Osteocyte (in vitro differentiated cells): ENCODE results near the gene EDEM1. TPM values are rescaled to one million over a fixed set of nuclear protein-coding genes. Genes with fewer than 3 reads are reported as not detected.

Source experiments
- DNase-seq: peaks from one replicate; pipeline ENCODE4 v3.0.0; 2021; ENCODE audit warnings: mixed read lengths; ENCODE audit not compliant: unreplicated experiment; ENCODE audit errors: extremely low spot score
- H3K27ac Mint-ChIP-seq: one replicate; pipeline ENCODE4 v1.8.0; 2021; ENCODE audit warnings: mild to moderate bottlenecking, mixed read lengths; ENCODE audit not compliant: unreplicated experiment
- H3K27me3 Mint-ChIP-seq: one replicate; pipeline ENCODE4 v1.8.0; 2021; ENCODE audit warnings: mixed read lengths; ENCODE audit not compliant: unreplicated experiment
- H3K36me3 Mint-ChIP-seq: one replicate; pipeline ENCODE4 v1.8.0; 2021; ENCODE audit warnings: mixed read lengths; ENCODE audit not compliant: unreplicated experiment
- H3K4me1 Mint-ChIP-seq: one replicate; pipeline ENCODE4 v1.8.0; 2021; ENCODE audit warnings: mixed read lengths; ENCODE audit not compliant: unreplicated experiment
- H3K4me3 Mint-ChIP-seq: one replicate; pipeline ENCODE4 v1.8.0; 2021; ENCODE audit warnings: mild to moderate bottlenecking, moderate library complexity, mixed read lengths; ENCODE audit not compliant: unreplicated experiment
- H3K9me3 Mint-ChIP-seq: one replicate; pipeline ENCODE4 v1.8.0; 2021; ENCODE audit warnings: mixed read lengths; ENCODE audit not compliant: unreplicated experiment
- total RNA-seq: library from RNA; stranded (reverse); gene quantifications from 2 replicates; pipeline ENCODE4 v1.2.1, GENCODE V29; 2021
- TF ChIP-seq, protein P1 (sequence below): fragments of 200-600 bp; sonication (generic); IDR thresholded peaks from 2 replicates; pipeline ENCODE4 v1.5.0; 2021; ENCODE audit warnings: antibody characterized with exemption, mild to moderate bottlenecking, moderate library complexity

The EDEM1 gene
- total RNA-seq, 1 donor from 2014 or later, result 45.9 TPM

DNA sequence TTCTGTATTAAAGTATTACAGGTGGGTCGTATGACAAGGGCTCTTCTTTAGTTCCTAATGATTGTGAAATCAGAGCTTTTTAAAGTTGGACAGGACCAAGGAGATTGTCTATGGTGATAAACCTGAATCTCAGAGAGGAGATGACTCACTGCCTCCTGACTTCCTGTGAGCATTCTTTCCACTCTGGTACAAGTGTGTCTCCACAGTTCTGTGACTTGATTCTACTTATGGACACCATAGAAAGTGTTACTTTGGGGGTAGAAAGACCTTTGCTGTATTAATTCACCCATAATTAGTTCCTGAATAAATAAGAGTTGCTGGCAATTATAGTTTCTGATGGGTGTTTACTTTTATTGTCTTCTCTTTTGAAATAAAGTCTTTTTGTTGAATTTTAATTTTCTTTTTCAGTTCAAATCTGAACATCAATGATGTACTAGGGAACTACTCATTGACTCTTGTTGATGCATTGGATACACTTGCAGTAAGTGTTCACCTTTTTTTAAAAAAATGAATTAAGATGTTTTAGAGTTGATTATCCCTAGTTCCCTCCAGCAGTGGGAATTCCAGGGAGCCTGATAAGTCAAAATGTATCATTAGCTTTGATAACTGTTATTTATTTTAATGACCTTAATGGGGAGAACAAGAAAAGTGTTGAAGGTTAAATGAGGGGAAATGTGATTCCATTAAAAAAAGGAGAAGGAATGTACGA is 7.4 kb downstream of the EDEM1 start:
- Mint-ChIP-seq H3K4me3 (no peak overlapping the region), H3K36me3 (peaks cover 33% of the 10 kb centered on the region), H3K27me3 (no peaks in the 10 kb centered on the region), H3K27ac (peak overlapping the region; percentile 69), H3K9me3 (no peaks in the 10 kb centered on the region), H3K4me1 (peaks cover 62% of the 10 kb centered on the region)
- DNase-seq, result no peak
- TF ChIP-seq, protein P1, sequence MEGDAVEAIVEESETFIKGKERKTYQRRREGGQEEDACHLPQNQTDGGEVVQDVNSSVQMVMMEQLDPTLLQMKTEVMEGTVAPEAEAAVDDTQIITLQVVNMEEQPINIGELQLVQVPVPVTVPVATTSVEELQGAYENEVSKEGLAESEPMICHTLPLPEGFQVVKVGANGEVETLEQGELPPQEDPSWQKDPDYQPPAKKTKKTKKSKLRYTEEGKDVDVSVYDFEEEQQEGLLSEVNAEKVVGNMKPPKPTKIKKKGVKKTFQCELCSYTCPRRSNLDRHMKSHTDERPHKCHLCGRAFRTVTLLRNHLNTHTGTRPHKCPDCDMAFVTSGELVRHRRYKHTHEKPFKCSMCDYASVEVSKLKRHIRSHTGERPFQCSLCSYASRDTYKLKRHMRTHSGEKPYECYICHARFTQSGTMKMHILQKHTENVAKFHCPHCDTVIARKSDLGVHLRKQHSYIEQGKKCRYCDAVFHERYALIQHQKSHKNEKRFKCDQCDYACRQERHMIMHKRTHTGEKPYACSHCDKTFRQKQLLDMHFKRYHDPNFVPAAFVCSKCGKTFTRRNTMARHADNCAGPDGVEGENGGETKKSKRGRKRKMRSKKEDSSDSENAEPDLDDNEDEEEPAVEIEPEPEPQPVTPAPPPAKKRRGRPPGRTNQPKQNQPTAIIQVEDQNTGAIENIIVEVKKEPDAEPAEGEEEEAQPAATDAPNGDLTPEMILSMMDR, result no peak

DNA sequence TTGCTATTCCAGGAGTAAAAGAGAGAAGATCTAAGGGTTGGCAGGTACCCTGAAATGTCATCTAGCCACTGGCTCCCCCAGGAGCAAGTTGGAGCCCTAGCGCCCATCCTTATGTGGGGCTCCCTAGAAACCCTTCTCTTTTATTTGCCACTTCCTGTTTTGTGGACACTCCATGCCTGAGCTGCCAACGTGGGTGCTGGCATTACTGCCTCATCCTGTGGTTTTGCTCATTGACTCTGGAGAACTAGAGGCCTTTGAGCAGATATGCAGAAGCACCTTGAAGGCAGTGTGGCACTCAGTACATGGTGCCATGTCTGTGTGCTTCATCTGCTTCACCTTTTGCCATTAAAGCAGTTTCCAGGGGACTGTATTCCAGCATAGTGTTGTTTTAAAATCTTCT is 8.1 kb downstream of the EDEM1 start:
- H3K4me1 Mint-ChIP-seq, result peaks cover 56% of the 10 kb centered on the region

DNA sequence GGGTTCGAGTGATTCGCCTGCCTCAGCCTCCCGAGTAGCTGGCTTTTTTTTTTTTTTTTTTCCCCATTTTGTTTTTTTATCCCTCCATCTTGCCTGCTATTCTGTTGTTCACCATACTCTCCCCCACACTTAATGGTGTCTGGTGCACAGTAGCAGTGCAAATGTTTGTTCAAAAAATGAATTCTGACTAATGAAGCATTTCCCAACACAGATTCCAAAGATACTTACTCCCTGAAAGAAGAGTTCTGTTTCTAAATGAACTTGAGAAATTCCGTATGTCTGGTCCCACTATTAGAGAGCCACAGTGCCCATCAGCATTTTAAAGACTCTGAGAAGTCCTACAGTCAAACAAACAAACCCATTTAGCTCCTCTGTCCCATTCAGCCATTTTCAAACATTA is 9.5 kb downstream of the EDEM1 start:
- TF ChIP-seq, protein P1, result no peak
- Mint-ChIP-seq H3K9me3 (no peaks in the 10 kb centered on the region), H3K27me3 (no peaks in the 10 kb centered on the region), H3K27ac (peak overlapping the region; percentile 92), H3K4me3 (peak overlapping the region; percentile 15), H3K4me1 (peaks cover 53% of the 10 kb centered on the region), H3K36me3 (peaks cover 40% of the 10 kb centered on the region)
- DNase-seq, result no peak

More for the DNA sequence above, 8.1 kb downstream of the EDEM1 start:
- Mint-ChIP-seq H3K27ac (peak overlapping the region; percentile 69), H3K36me3 (peaks cover 34% of the 10 kb centered on the region), H3K4me3 (no peak overlapping the region), H3K9me3 (no peaks in the 10 kb centered on the region), H3K27me3 (no peaks in the 10 kb centered on the region)
- TF ChIP-seq, protein P1, result no peak
- no peak for DNase-seq

DNA sequence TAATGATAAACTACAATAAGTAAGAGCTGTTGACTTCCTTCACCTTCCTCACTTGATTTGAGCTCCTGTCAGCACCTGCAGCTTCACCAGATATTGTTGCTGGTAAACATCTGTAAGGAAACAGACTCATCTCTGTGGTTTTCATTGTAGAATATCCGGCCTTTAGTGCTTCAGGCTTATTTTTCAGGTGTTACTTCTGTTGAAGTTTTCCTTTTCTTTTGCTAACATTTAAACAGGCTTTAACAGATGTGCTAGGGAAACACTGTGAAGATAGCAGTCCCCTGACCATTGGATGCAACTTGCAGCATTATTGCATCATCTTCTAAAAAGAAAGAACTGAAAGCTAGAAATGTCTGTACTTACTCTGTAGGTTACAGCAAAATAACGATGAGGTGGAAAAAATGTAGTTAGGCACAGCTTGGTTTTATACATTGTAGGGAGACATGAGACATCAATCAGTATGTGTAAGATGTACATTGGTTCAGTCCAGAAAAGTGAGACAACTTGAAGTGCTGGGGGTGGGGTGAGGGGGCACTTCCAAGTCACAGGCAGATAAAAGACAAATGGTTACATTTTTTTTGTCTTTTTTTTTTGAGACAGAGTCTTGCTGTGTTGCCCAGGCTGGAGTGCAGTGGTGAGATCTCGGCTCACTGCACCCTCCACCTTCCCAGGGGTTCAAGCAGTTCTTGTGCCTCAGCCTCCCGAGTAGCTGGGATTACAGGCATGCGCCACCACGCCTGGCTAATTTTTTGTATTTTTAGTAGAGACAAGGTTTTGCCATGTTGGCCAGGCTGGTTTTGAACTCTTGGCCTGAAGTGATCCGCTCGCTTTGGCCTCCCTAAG is 10.2 kb downstream of the EDEM1 start:
- Mint-ChIP-seq H3K4me1 (peaks cover 51% of the 10 kb centered on the region), H3K9me3 (no peaks in the 10 kb centered on the region), H3K36me3 (peaks cover 42% of the 10 kb centered on the region), H3K4me3 (peak overlapping the region; percentile 7), H3K27ac (peak overlapping the region; percentile 92), H3K27me3 (no peaks in the 10 kb centered on the region)
- TF ChIP-seq, protein P1, result no peak
- DNase-seq, result no peak

DNA sequence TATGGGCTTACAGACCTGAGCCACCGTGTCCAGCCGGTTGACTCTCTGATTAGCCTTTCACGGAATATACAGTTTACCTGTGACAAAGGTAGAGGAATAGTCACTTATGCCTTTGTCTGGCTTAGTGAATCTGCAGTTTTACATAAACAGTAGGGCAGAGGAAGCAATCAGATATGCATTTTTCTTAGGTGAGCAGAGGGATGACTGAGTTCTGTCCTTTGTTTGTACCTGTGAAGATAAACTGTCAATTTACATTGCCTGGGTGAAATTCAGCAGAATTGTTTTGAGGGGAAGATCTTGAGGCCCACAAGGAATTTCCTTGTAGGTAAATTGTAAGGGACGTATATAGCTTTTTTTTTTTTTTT is 10.8 kb downstream of the EDEM1 start:
- Mint-ChIP-seq H3K9me3 (no peaks in the 10 kb centered on the region), H3K27ac (peak overlapping the region; percentile 92), H3K27me3 (no peaks in the 10 kb centered on the region), H3K4me3 (no peak overlapping the region), H3K36me3 (peaks cover 48% of the 10 kb centered on the region), H3K4me1 (peaks cover 49% of the 10 kb centered on the region)
- no peak for DNase-seq
- TF ChIP-seq, protein P1, result no peak
